ENCODE measurements around the gene FBXO22. TPM values are rescaled to one million over a fixed set of nuclear protein-coding genes. Genes with fewer than 3 reads are reported as not detected.

Gene FBXO22
- total and polyA plus RNA-seq, 2 of the 13 experiments (the other 11 are each of a cell fraction or from before 2014, with no cell fraction given) = 45.7 to 112 TPM

- in situ Hi-C loops (cut with HindIII; ENCODE audit: extremely low pct_ligation_motif_present, low pct_unique_long_range_greater_than_20kb) (no loop called here), intact Hi-C loops (cut with micrococcal nuclease; ENCODE audit: unreplicated experiment) (no loop called here)
- DNase-seq (ENCODE audit: low spot score) (no peak), ATAC-seq (no peak), FAIRE-seq (no peak)
- H3K9me3 ChIP-seq (ENCODE audit: low read length) = no peaks in the 10 kb centered on the region
- no peak overlapping the region for H3K4me2 ChIP-seq (ENCODE audit: low read depth, low read length)
- H3K27me3 ChIP-seq (ENCODE audit: control insufficient read depth in 1 of 2, insufficient read depth in 2 of 2, low read length in 2 of 2) = no peaks in the 10 kb centered on the region; a peak in 1 of 5 replicates
- CTCF ChIA-PET (ENCODE audit: low intra/inter-chr PET ratio, low total read pairs) = no interaction called here
- H3K4me1 ChIP-seq (ENCODE audit: insufficient read depth, low read length) = peaks cover 25% of the 10 kb centered on the region
- no peak overlapping the region for H3K27ac ChIP-seq (ENCODE audit: extremely low read length, insufficient read depth, low read length)
- H3K4me3 ChIP-seq (replicated peaks in 1 of 3; ENCODE audit: insufficient read depth in 1 of 3, low read depth in 2 of 3, low read length in 3 of 3) = no peak overlapping the region
- no peak overlapping the region for H2AFZ ChIP-seq (ENCODE audit: low read length)
- POLR2A ChIA-PET = no interaction called here
- H4K20me1 ChIP-seq (ENCODE audit: insufficient read depth, low read length) = peaks cover 6% of the 10 kb centered on the region; the same call in 1 of the 2 replicates
- no peak overlapping the region for H3K9ac ChIP-seq (ENCODE audit: insufficient read depth, low read depth, low read length)
- H3K36me3 ChIP-seq (replicated peaks in 1 of 2; ENCODE audit: control insufficient read depth in 1 of 2, insufficient read depth in 2 of 2, low read length in 2 of 2) = peaks cover 12 to 64% of the 10 kb centered on the region in 2 experiments
- no TSS peak for BruUV-seq (replicated peaks)
- TF ChIP-seq MAFF (IDR thresholded peaks at IDR 0.05; ENCODE audit: low read depth, low read length) (no peak), ZNF83 (CRISPR knock-in tag; IDR thresholded peaks at IDR 0.05; ENCODE audit: borderline replicate concordance) (no peak), MAF1 (CRISPR knock-in tag; IDR thresholded peaks at IDR 0.05; ENCODE audit: borderline replicate concordance) (no peak), AGO1 (IDR thresholded peaks at IDR 0.05; ENCODE audit: low read depth, low read length, poor library complexity, severe bottlenecking) (no peak), ZBTB33 (CRISPR knock-in tag; IDR thresholded peaks at IDR 0.05) (no peak), FUBP1 (CRISPR knock-in tag; IDR thresholded peaks at IDR 0.05; ENCODE audit: borderline replicate concordance) (no peak), ZNF720 (CRISPR knock-in tag; IDR thresholded peaks at IDR 0.05) (no peak), NFATC3 (CRISPR knock-in tag; IDR thresholded peaks at IDR 0.05) (no peak), ARID3A (IDR thresholded peaks at IDR 0.05; ENCODE audit: low read depth, low read length) (no peak), ZFP36L2 (CRISPR knock-in tag; IDR thresholded peaks at IDR 0.05) (no peak), POGK (CRISPR knock-in tag; conservative IDR thresholded peaks at IDR 0.05) (no peak), ZNF589 (CRISPR knock-in tag; conservative IDR thresholded peaks at IDR 0.05) (no peak)
- H3K79me2 ChIP-seq (ENCODE audit: insufficient read depth, low read length) = peaks cover 44% of the 10 kb centered on the region
- 78% methylated on average over 1 of the region's 1 CpG for WGBS (ENCODE audit: low lambda C conversion rate)
Measured at GRCh38 chr15:75916978-75917377, 13.3 kb downstream of the FBXO22 start.

Measured in HepG2 (cell line).